ENCODE data around the gene BEAN1.

The BEAN1 gene

GRCh38 chr16:66391726-66392670 is 35.1 kb upstream of the BEAN1 start:
- in situ Hi-C loops (cut with MboI; ENCODE audit: low sequenced_read_pairs), result no loop called here

GRCh38 chr16:66395806-66396555 is 31.1 kb upstream of the BEAN1 start:
- in situ Hi-C loops (cut with MboI; ENCODE audit: low sequenced_read_pairs), result no loop called here

GRCh38 chr16:66397736-66398433 is 29.2 kb upstream of the BEAN1 start:
- in situ Hi-C loops (cut with MboI; ENCODE audit: low sequenced_read_pairs), result no loop called here

- in situ Hi-C loops (cut with MboI; ENCODE audit: low sequenced_read_pairs), result no loop called here
These were observed 28.1 kb upstream of the BEAN1 start for GRCh38 chr16:66399031-66399430.

- in situ Hi-C loops (cut with MboI; ENCODE audit: low sequenced_read_pairs), result loop anchor here (25.0 kb wide), 1 partner anchor 187 kb away; the partner anchor contains the start of gene CMTM2
These were observed 27.2 kb upstream of the BEAN1 start for GRCh38 chr16:66399930-66400329.

GRCh38 chr16:66400503-66401380 is 26.4 kb upstream of the BEAN1 start:
- in situ Hi-C loops (cut with MboI; ENCODE audit: low sequenced_read_pairs), result loop anchor here (25.0 kb wide), 1 partner anchor 187 kb away; the partner anchor contains the start of gene CMTM2

GRCh38 chr16:66401610-66402009 is 25.5 kb upstream of the BEAN1 start:
- in situ Hi-C loops (cut with MboI; ENCODE audit: low sequenced_read_pairs), result loop anchor here (25.0 kb wide), 1 partner anchor 186 kb away; the partner anchor contains the start of gene CMTM2

- in situ Hi-C loops (cut with MboI; ENCODE audit: low sequenced_read_pairs), result loop anchor here (25.0 kb wide), 1 partner anchor 185 kb away; the partner anchor contains the start of gene CMTM2
These were observed 24.9 kb upstream of the BEAN1 start for GRCh38 chr16:66402166-66402565.

GRCh38 chr16:66402591-66403230 is 24.4 kb upstream of the BEAN1 start:
- in situ Hi-C loops (cut with MboI; ENCODE audit: low sequenced_read_pairs), result loop anchor here (25.0 kb wide), 1 partner anchor 185 kb away; the partner anchor contains the start of gene CMTM2

- in situ Hi-C loops (cut with MboI; ENCODE audit: low sequenced_read_pairs), result loop anchor here (25.0 kb wide), 1 partner anchor 184 kb away; the partner anchor contains the start of gene CMTM2
These were observed 23.5 kb upstream of the BEAN1 start for GRCh38 chr16:66403531-66404145.

- in situ Hi-C loops (cut with MboI; ENCODE audit: low sequenced_read_pairs), result loop anchor here (25.0 kb wide), 1 partner anchor 182 kb away; the partner anchor contains the start of gene CMTM2
These were observed 21.9 kb upstream of the BEAN1 start for GRCh38 chr16:66405057-66405783.

GRCh38 chr16:66406534-66407221 is 20.4 kb upstream of the BEAN1 start:
- in situ Hi-C loops (cut with MboI; ENCODE audit: low sequenced_read_pairs), result loop anchor here (25.0 kb wide), 1 partner anchor 181 kb away; the partner anchor contains the start of gene CMTM2

- in situ Hi-C loops (cut with MboI; ENCODE audit: low sequenced_read_pairs), result loop anchor here (25.0 kb wide), 1 partner anchor 179 kb away; the partner anchor contains the start of gene CMTM2
These were observed 18.7 kb upstream of the BEAN1 start for GRCh38 chr16:66408163-66409048.

GRCh38 chr16:66409156-66409555 is 17.9 kb upstream of the BEAN1 start:
- in situ Hi-C loops (cut with MboI; ENCODE audit: low sequenced_read_pairs), result loop anchor here (25.0 kb wide), 1 partner anchor 178 kb away; the partner anchor contains the start of gene CMTM2

GRCh38 chr16:66412182-66412581 is 14.9 kb upstream of the BEAN1 start:
- in situ Hi-C loops (cut with MboI; ENCODE audit: low sequenced_read_pairs), result loop anchor here (25.0 kb wide), 1 partner anchor 175 kb away; the partner anchor contains the start of gene CMTM2

- in situ Hi-C loops (cut with MboI; ENCODE audit: low sequenced_read_pairs), result loop anchor here (25.0 kb wide), 1 partner anchor 172 kb away; the partner anchor contains the start of gene CMTM2
These were observed 12.2 kb upstream of the BEAN1 start for GRCh38 chr16:66414891-66415290.
